GM19467 (cell line): ENCODE results near the gene FBXW4.

Experiments
- ATAC-seq: cut with Tn5 transposase; IDR thresholded peaks from one replicate; pipeline ENCODE4 v1.9.1; 2021; ENCODE audit warnings: mild to moderate bottlenecking, moderate library complexity; ENCODE audit not compliant: unreplicated experiment

The FBXW4 gene

GRCh38 chr10:101696632-101697031 is 1.7 kb upstream of the FBXW4 start:
- no peak for ATAC-seq

DNA sequence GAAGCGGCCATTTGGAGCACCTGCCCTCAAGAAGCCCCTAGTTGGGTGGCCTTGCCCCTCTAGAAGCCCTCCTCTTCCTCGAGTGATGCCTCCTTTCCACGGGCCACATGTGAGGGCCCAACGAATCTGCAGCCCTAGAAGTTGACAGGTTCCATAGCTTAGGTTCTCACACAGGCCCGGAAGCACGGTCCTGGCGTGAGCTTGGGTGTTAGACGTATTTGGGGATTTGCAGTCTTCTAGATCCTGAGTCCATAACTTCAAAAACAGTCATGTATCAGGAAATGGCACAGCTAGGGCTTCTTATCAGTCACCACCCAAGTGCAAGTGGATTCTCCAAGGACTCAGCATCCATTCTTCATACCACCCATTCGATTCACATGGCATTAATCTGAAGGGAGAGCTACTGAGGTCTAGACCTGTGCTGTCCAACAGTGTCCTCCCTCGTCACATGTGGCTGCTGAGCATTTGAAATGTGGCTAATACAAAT is 477 bp upstream of the FBXW4 start:
- peak; percentile 6 for ATAC-seq

GRCh38 chr10:101693978-101694673 is 844 bp downstream of the FBXW4 start:
- peak; percentile 63 for ATAC-seq

DNA sequence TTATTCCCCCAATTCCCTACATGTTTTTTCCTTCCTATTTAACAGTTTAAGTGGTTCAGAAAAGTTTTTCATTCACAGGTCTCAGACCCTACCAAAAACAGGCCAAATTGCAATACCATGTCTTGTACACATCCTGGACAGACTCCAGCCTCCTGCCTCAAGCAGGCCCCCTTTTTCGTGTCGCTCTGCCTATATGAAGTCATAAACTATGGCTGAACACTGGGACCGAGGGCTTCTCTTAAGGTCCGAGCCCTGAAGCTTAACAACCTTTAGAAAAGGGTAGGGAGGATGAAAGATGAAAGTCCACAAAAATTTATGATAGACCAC is 1.4 kb downstream of the FBXW4 start:
- ATAC-seq, result peak; percentile 13

- no peak for ATAC-seq
These were observed 3.9 kb downstream of the FBXW4 start for GRCh38 chr10:101691081-101691480.

GRCh38 chr10:101690461-101690860 is 4.5 kb downstream of the FBXW4 start:
- ATAC-seq, result no peak

DNA sequence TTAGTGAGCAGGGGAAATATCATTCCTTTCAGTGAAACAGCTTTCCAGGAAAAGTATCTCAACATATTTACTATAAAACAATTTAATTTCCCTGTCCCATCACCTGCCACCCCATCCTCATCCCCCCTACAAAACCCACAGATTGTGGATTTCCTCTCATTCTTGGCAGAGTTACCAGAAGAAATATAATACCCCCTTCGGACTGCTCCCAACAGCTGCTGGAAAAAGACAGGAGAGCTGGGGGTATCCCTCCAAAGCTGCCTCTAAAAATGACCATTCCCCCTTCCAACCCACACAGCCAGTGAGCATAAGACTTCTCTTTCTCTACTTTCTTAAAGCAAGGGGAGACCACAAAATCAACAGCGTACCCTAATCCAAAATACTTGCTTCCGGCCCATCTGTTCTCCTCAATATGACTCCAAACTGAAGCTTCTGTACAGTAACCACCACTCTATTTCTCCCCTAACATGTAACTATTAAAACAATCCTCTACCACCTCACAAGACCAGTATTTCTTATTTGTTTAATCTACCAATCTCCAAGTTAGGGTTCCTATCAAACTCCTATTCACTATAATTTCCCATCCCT is 7.8 kb downstream of the FBXW4 start:
- no peak for ATAC-seq

DNA sequence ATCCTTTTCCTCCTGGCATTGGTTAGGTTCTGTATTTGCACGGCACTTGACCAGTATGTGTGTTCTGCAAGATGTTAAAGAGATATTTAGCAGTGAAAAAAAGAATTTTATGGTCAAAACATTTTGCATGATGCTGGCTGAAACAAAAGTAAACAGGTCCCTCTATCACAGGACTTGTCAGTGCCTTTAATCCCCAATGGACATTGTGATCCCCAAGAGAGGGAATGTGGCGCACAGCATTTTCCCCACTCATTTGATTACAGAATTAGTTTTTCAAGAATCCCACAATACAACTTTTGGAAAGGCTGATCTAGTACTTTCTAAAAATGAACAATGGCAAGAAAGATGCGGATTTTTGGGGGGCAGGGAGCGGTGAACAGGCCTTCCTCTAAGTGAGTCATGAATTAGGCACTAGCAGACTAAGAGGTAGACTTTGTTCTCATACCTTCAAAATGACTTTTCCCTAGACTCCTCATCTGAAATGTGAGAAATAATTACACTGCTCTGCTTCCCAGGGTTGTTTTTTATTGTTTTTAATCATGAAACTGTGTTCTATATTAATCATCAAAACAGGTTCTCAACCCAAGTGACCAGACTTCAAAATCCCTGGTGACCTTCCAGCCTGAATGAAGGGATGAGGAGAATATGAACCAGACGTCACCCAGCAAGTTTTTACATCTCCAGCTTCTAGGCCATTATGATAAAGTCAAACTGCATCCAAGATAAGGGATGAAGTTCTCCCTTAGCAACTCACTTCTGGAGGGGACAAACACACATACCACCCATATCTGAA is 8.6 kb downstream of the FBXW4 start:
- ATAC-seq, result no peak

DNA sequence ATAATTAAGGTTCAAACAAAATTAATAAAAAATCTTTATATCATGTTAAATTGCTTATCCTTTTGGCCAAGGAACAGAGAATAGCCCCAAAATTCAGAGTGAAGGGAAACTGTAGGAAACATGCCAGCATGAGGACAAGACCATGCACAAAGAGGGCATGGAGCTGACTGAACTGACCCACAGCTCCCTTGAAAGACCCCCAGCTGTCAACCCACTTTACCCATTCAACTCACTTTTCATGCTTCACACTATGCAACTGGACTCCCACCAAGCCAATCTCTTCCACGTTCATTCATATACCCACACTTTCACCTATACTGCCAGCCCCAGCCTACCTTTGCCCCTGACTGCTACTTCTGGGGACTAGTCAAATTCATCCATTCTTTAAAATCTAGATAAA is 10.2 kb downstream of the FBXW4 start:
- ATAC-seq, result no peak

DNA sequence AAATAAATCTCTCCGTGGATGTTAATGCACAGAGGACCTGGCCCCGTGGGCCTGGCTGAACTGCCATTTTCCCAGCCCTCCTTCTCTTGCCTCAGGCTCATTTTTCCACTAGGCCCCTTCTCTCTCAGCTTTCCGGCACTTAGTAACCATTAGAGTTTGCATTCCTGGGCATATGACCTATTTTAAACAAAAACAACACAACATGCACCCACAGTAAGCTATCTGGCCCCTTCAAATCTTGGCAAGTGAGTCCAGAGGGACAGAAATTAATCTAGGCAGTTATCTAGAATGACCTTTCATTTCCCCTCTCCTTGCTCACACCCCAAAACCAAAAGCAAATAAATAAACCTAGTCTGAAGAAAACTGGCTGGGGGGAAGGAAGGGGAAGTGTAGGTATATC is 11.7 kb downstream of the FBXW4 start:
- no peak for ATAC-seq

DNA sequence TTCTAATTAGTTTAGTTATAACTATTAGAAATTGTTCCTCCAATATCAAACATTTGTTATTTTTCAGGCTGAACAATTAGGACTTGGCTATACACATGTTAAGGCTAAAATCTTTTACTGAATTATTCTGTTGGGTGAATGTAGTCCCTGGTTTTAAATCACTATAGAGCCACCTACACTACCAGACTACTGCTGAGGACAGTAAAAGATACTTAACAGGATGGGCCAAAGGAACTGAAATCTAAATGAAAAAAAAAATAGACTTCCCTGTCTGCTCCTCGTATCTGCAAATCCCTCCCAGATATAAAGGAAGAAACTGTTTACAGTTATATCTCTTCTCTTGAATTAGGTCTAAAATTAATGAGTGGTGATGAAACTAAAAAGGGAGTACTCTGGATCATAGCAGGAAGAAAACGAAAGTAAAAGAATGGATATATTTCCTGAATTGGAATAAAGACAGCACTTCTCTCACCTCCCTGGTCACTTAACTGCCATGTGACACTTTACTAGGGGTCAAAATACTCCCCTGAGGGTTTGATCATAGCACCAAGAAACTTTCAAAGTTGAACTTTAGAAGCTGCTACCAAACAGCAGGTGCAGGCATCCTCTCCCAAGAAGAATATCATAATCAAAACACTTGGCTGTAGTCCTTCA is 12.7 kb downstream of the FBXW4 start:
- no peak for ATAC-seq

GRCh38 chr10:101676565-101676964 is 18.4 kb downstream of the FBXW4 start:
- no peak for ATAC-seq

DNA sequence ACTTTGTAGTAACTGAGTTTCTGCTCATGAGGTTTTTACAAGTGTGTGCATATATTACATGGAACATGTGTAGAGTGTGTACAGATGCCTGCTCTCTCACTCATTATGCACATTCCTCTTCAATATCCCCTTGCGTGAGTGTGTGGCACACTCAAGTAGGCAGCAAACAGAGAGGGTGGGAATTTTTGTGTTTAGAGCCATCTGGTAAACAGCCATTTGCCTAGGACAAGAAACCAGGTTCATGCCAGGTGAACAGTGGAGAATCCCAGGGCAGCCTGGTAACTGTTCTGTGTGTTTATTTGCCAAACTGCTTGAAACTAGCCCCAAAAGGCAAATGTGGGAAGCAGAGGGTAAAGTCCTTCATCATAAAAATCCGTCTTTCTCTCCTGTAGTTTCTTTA is 19.9 kb downstream of the FBXW4 start:
- no peak for ATAC-seq

DNA sequence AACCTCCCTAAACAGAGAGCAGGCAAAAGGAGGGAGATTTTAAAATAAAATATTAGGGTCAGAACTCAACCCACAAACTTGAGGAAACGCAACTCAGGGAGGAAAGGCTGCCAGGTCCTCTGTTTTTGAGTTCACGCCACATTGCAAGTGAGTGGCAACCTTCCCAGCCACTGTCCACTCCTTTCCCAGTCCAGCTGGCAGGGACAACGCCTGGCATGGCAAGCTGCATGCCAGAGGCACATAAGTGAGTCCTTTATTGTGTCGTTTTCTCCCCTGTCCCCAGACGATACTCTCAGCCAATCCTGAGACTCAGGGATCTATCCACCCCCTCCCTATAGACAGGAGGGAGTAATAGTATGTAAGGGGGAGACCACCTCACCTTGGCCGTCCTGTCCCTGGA is 22.4 kb downstream of the FBXW4 start:
- no peak for ATAC-seq

- no peak for ATAC-seq
These were observed 23.5 kb downstream of the FBXW4 start for GRCh38 chr10:101671453-101671852.

DNA sequence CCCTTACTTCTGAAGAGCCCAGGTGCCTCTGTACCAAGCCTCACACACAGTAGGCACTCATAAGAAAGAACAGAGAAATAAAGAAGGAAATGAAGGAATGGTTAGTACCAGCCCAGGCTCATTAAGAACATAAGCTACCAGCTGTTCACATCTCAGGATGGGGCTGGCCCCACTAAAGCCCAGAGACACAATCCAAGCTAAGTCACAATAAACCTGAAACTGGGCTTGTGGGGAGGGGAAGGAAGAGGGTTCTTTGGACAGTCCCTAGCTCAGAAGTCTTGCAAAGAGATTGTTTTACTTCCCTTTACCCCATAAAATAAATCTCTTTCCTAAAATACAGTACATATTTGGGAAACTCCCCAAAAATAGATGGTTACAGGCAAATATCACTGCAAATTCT is 24.3 kb downstream of the FBXW4 start:
- no peak for ATAC-seq

- no peak for ATAC-seq
These were observed 25.8 kb downstream of the FBXW4 start for GRCh38 chr10:101669181-101669580.

GRCh38 chr10:101668566-101668965 is 26.4 kb downstream of the FBXW4 start:
- no peak for ATAC-seq

- ATAC-seq, result no peak
These were observed 28.9 kb downstream of the FBXW4 start for GRCh38 chr10:101666083-101666482.

DNA sequence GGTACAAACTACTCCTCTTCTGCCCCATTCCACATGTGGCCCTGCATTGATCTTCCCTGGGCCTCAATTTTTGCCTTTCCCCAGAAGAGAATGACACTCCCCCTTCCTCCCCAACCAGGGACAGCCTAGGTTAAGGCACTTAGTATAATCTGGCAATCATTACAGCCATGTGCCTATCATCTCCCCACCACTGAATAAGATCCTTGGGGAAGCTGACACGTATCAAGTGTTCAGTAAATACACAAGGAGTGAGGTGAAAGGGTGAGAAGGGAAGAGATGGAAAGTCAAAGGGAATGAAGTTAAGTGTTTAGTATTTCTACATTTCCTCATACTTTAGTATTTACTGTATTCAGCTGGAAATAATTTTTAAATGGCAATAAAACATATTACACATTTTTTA is 31.9 kb downstream of the FBXW4 start:
- ATAC-seq, result no peak

DNA sequence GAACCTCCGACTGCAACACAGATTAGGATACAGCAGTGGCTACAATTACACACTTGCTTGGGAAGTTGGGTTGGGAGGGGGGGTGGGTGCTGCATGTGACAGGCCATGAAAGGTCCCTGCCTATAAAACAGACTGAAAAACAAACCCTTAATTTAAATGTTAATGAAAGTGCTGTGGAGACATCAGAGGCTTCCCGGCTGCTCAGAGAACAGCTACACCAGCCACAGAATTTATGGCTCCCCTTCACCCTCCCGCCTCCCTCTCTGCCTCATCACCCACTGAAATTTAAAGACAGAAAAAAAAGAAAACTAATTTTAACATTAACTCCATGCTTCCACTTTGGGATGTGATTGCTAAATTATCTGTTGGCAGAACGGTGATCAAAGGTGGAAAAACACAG is 34.7 kb downstream of the FBXW4 start:
- no peak for ATAC-seq

DNA sequence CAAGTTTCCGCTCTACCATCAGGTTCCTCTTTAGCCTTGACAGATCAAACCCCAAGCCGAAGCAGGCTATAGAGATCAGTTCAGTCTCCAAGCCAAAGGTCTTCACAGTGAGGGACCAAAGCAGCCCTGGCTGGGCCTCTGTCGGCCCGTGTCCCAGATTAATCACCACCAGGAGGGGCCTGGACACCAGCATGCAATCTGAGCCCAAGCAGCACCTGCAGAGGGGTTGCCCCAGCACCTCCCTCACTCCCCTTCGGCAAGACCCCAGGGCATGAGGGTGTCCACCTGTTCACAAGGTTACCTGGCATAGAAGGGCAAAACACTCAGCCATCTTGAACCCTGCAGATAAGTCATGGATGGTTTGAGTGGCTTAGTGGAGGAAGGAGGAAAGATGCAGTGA is 36.0 kb downstream of the FBXW4 start:
- no peak for ATAC-seq
